DMS53 treated with DMSO at 0.1 percent for 48 hours (cell line): ENCODE measurements around the gene PLOD2.

Experiments
- DNase-seq: peaks from one replicate; lab custom pipeline; 2025; ENCODE audit not compliant: unreplicated experiment; lab: John Stamatoyannopoulos, UW

PLOD2 gene

GRCh38 chr3:146160964-146161662, at the start of gene PLOD2:
Gene PLOD2 (minus strand): TSS chr3:146161184. CDS start chr3:146160989, 195 bp downstream.
- peak; percentile 60 for DNase-seq

DNA sequence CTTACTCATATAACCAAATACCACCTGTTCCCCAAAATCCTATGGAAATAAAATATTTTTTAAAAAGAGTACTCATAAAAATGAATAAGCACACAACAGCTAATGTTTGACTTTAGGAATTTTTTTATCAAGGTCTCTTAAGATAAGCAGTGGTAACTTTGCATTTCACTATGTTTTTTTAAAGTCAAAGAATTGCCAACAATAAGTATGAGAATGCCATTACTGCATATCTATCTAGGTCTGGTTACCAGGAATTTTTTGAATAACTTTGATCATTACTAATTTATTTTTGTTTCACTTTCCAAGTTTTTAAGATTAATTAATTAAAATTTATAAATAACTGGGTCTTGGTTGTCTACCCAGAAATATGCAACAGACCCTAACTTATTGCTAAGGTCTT, 48.4 kb upstream of the PLOD2 start:
- DNase-seq = no peak

DNA sequence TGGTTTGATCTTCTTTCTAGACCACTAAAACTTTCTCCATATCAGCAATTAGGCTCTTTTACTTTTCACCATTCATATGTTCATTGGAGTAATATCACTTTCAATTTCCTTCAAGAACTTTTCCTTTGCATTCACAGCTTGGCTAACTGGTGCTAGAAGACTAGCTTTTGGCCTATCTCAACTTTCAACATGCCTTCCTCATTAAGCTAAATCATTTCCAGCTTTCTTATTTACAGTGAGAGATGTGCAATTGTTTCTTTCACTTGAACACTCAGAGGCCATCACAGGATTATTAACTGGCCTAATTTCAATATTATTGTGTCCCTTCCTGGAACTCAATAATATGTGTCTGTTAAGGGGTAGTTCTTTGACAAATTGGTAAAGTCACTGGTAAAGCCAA, 42.8 kb upstream of the PLOD2 start:
- DNase-seq = no peak

DNA sequence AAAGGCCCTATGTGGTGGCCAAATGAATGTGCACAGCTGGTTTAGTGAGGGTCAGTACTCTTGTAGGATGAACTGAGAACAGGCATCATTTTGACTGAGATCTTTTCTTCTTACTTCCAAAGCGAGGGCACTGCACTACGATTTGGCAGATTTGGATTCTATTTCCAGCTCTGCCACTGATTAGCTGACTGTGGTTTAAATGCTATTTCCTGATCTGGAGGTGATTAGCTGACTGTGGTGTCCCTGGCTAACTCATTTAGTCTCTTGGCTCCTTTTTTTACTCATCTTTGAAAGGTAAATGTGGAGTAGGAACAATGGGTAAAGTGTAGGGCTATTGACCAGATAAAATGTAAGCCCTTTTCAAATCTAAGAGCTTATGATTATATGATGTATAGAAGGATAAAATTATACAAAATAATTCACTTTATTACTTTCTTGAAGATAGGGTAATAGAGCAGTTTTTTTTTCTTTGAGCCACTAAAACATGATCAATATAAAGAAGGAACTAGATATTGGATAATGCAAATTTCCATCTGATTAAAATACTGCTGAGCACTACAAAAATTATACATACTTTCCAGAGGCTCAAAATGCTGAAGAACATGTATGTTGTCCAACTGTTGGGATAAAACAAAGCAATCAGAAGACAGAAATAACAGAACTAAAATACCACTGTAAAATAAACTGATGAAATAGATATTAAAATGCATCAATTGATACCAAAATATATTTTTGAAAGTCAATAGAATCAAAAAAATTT, 39.7 kb upstream of the PLOD2 start:
- no peak for DNase-seq

- DNase-seq = no peak
These were observed 38.8 kb upstream of the PLOD2 start for GRCh38 chr3:146199762-146200161.

GRCh38 chr3:146196789-146197188, 35.8 kb upstream of the PLOD2 start:
- no peak for DNase-seq

DNA sequence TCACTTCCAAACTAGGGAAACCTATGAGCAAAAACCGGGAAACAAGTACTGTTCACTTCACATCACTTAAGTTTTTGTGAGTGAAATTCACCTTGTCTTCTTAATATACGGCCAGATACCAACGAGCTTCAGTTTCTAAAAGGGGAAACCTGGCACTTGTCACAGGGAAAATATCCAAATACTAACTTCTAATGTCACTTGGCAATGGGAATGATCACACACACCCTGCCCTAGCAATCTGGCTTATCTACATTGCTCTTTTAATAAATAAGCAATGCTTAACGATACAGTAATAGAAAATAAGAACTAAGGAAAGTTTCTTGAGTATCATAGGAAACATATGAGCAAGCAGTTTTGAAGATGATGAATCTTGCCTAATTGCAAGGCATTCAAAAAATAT, 34.6 kb upstream of the PLOD2 start:
- no peak for DNase-seq

DNA sequence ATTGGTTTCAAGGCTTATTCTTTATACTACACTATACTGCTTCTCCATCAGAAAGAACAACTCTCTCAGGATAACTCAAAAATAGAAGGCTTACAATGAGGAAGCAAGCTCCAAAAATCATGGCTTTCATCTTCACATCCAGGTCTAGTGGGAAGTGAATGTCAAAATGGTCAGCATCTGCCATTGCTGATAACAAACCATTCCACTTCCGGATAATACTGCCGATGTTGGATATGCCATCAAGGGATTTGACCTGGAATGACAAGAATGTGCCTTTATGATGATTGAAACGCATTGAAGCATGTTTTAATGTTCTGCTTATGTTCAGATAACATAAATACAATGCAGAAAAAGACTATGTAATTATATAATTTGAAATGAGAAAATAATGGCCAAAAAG, 34.0 kb upstream of the PLOD2 start:
- DNase-seq = no peak

GRCh38 chr3:146191051-146191450, 30.1 kb upstream of the PLOD2 start:
- DNase-seq = no peak

GRCh38 chr3:146189519-146190173, 28.7 kb upstream of the PLOD2 start:
- DNase-seq = peak; percentile 73

DNA sequence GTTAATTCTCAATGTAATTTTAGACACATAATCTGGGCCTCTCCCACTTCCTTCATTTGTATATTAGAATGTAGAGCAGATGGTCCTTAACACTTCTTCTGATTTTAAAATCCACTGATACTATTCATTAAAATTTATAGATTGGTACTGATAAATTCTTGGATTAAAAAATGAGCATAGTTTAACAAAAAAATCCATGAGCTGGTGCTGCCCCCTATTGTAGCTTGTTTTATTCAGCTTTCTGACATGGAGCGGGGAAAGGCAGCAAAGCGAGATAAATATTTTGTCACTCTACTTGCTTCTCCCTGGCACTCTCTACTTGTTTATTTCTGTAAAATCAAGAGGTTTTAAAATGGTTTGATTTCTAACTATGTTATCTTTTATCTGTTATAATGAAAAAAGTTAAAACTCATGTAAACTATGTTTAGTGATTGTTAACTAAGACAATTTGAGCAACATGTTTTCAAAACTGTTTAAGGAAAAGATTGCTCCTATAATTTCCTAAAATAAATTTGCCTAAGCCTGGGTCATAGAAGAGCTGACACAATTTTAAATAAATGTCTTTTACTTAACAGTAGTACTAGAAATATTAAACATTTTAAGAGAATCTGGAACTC, 26.5 kb upstream of the PLOD2 start:
- DNase-seq = no peak

DNA sequence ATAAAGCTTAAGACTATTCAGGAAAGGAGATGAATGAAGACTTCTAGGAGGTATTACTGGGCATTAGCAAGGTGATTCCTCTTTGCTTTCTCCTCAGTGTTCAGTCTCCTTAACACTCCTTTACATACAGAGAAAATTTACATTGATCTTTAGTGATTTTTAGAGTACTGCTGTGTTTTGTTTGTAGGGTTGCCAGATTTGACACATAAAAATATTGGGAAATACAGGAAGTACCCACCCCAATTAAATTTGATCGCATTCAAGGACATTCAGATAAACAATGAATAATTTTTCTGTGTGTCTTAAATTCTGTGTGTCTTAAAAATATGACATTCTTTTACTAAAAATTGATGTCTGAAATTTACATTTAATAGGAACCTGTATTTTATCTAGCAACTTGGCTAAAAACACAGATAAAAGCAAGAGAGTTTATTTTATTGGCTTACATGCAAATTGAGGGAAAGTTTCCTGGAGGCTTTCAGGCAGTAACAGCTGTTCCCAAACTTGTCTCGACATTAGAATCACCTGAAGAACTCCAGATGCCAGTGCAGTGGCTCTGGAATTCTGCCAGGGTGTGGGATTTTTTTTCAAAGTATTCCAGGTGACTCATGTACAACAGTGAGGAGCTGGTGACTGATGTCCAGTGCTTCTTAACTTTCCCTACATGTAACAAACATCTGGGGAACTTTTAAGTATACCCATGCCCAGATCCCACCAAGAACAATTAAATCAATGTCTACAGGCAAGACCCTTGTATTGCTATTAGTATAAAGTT, 23.4 kb upstream of the PLOD2 start:
- no peak for DNase-seq

DNA sequence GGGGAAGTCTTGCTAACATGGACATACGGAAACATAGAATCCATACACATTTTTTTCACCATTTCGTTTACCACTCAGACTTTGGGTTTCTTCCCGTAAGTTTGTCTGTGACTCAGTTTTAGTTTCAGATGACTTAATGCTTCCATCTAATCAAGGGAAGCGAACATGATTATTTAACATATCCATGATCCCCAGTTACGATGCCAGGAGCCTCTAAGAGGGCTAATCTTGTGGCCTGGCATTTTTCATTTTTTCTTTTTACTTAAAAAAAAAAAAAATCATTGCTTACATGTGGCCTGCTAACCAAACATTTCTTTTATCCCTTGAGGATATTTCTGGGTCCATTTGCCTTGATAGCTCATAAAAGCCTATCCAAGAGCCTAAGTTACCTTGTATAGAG, 20.2 kb upstream of the PLOD2 start:
- DNase-seq = no peak

DNA sequence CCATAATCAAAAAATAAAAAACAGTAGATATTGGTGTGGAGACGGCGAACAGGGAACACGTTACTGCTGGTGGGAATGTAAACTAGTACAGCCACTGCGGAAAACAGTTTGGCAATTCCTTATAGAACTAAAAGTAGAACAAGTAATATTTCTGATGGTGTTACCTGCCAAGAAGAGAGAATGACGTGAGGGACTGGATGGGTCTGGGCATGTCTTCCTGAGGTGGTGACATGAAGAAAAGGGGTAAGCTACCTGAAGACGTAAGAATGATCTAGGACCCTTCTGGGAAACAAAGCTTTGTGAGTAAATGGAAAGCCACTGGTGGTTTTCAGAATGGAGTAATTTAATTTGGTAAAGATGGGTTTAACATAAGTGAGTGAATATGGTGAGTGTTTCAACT, 19.4 kb upstream of the PLOD2 start:
- no peak for DNase-seq

- no peak for DNase-seq
These were observed 17.2 kb upstream of the PLOD2 start for GRCh38 chr3:146178006-146178689.

DNA sequence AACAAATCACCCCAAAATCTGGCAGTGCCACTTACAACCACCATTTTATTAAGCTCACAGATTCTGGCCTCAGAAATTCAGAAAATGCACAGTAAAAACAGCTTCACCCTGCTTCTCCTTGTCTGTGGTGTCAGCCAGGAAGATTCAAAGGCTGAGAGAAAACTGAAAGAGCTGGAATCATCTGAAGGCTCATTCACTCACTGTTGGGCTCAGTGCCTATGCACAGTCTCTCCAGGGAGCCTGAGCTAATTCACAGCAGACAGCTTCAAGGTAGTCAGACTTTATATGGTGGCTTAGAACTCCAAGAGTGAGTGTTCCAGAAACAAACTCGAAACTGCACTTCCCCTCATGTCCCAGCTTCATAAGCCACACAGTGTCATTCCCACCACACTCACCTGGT, 16.5 kb upstream of the PLOD2 start:
- DNase-seq = no peak

DNA sequence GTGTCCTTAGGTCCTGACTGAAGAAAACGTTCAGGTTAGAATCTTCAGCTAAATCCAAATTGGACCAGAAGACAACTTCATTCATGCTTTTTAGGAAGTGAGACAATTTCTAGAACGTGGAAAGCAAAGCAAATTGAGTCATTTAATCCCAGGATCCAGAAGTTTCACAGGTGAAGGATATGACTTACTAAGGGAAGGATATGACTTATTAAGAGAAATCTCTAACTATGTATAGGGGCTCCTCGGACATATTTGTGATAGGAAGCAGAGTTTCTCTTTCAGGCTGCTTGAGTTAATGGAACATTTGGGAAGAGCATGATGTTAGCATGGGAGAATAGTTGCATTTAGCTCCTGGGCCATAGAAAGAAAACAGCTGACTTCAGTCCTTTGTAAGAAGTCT, 16.1 kb upstream of the PLOD2 start:
- no peak for DNase-seq

DNA sequence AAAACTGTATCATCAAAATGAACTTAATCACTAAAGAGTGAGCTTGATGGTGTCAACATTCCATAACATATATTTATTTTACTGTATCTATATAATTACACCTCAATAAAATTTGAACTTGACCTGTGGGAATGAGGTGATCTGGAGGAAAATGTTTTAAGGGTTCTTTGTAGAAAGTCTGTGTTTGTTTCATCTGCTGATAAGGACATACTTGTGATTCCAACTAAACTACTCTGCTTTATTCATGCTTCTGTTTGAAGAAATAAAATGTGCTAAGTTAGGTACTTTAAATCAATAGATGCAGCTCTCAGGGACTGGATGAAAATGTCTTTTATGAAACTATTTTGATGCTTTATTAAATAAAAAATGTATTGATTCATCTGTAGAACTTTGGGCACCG, 11.6 kb upstream of the PLOD2 start:
- DNase-seq = no peak

- no peak for DNase-seq
These were observed 9.6 kb upstream of the PLOD2 start for GRCh38 chr3:146170591-146170990.

DNA sequence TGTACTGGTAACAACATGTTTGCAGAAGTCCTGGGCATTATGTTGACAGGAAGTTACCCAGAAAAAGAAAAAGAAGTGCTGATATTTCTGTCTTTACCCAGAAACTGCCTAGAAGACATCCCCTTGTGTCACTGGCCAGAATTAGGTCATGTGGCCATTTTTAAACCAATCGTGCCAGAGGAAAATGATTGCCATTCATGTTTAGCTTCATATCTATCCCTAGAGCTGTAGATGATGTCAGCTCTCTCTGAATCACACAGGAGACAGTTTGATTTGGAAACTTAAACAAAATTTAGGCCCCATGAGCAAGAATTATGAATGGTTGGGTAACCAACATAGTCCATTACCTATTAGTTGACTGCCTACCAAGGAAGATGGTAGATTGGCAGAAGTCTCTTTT, 8.9 kb upstream of the PLOD2 start:
- no peak for DNase-seq
